ENCODE data around the gene CCDC91.

Gene CCDC91

GRCh38 chr12:28507033-28507432 lies 316.8 kb downstream of the CCDC91 start:
- Histone ChIP-seq H3K4me2 (ENCODE audit: low read length) (no peak overlapping the region), H3K4me3 (ENCODE audit: low read length) (no peak overlapping the region), H3K9ac (ENCODE audit: low read length) (no peak overlapping the region), H3K27me3 (ENCODE audit: low read depth, low read length) (no peaks in the 10 kb centered on the region), H4K20me1 (ENCODE audit: insufficient read depth, low read length) (no peaks in the 10 kb centered on the region), H3K4me1 (ENCODE audit: low read length) (no peaks in the 10 kb centered on the region), H3K9me3 (ENCODE audit: insufficient read depth, low read length) (no peaks in the 10 kb centered on the region), H2AFZ (ENCODE audit: low read depth, low read length) (no peak overlapping the region), H3K36me3 (replicated peaks; ENCODE audit: low read depth, low read length) (no peaks in the 10 kb centered on the region), H3K79me2 (ENCODE audit: low read length) (no peaks in the 10 kb centered on the region), H3K27ac (ENCODE audit: low read length) (no peak overlapping the region)
- TF ChIP-seq EZH2phosphoT487 (IDR thresholded peaks at IDR 0.05; ENCODE audit: low read depth): no peak
- no peak for TF ChIP-seq CTCF (IDR thresholded peaks at IDR 0.05; ENCODE audit: low read depth, low read length)

DNA sequence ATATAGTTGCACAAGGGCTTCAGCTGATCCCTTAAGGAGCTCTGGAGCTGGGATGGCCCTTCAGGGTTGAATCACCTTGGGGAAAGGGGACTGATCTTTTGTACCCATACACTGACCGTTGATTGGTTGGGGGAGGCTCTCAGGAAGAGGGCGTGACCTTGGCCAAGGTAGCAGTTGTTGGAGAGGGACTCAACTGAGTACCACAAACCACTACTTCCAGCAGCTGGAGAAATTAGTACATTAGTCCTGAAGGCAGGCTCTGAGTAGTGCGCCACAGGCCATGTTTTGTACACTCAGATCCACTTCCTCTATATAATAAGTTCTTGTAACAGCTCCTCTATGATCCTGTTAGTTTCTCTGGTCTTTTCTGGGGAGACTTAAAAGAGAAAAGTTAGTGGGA lies 317.6 kb downstream of the CCDC91 start:
- no peak overlapping the region for H3K27ac ChIP-seq (ENCODE audit: low read length)
- H3K9me3 ChIP-seq (ENCODE audit: insufficient read depth, low read length): no peaks in the 10 kb centered on the region
- no peak overlapping the region for H3K9ac ChIP-seq (ENCODE audit: low read length)
- H3K79me2 ChIP-seq (ENCODE audit: low read length): no peaks in the 10 kb centered on the region
- H3K4me3 ChIP-seq (ENCODE audit: low read length): no peak overlapping the region
- H3K4me2 ChIP-seq (ENCODE audit: low read length): no peak overlapping the region
- TF ChIP-seq EZH2phosphoT487 (IDR thresholded peaks at IDR 0.05; ENCODE audit: low read depth) (no peak), CTCF (IDR thresholded peaks at IDR 0.05; ENCODE audit: low read depth, low read length) (no peak)
- H4K20me1 ChIP-seq (ENCODE audit: insufficient read depth, low read length): no peaks in the 10 kb centered on the region
- H3K4me1 ChIP-seq (ENCODE audit: low read length): no peaks in the 10 kb centered on the region
- H2AFZ ChIP-seq (ENCODE audit: low read depth, low read length): no peak overlapping the region
- no peaks in the 10 kb centered on the region for H3K36me3 ChIP-seq (replicated peaks; ENCODE audit: low read depth, low read length)
- H3K27me3 ChIP-seq (ENCODE audit: low read depth, low read length): no peaks in the 10 kb centered on the region

DNA sequence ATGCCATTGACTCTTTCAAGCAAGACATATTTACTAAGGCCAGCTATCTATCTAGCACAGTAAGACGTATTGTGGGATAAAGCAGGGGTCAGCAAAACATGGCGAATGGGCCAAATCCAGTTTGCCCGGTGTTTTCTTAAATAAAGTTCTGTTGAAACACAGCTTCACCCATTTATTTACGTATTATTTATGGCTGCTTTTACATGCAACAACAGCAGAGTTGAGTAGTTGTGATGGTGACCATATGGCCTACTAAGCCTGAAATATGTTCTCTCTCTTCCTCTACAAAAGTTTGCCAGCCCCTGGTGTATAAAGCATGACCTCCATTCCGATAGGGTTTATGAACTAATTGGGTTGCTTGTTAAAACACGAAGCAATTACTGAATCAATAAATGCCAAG lies 322.1 kb downstream of the CCDC91 start:
- Histone ChIP-seq H3K79me2 (ENCODE audit: low read length) (no peaks in the 10 kb centered on the region), H3K4me3 (ENCODE audit: low read length) (no peak overlapping the region), H2AFZ (ENCODE audit: low read depth, low read length) (no peak overlapping the region), H3K36me3 (replicated peaks; ENCODE audit: low read depth, low read length) (no peaks in the 10 kb centered on the region), H3K9ac (ENCODE audit: low read length) (no peak overlapping the region), H3K27me3 (ENCODE audit: low read depth, low read length) (no peaks in the 10 kb centered on the region), H3K9me3 (ENCODE audit: insufficient read depth, low read length) (no peaks in the 10 kb centered on the region), H3K4me2 (ENCODE audit: low read length) (no peak overlapping the region), H3K4me1 (ENCODE audit: low read length) (no peaks in the 10 kb centered on the region), H4K20me1 (ENCODE audit: insufficient read depth, low read length) (no peaks in the 10 kb centered on the region), H3K27ac (ENCODE audit: low read length) (no peak overlapping the region)
- no peak for TF ChIP-seq CTCF (IDR thresholded peaks at IDR 0.05; ENCODE audit: low read depth, low read length)
- TF ChIP-seq EZH2phosphoT487 (IDR thresholded peaks at IDR 0.05; ENCODE audit: low read depth): no peak

DNA sequence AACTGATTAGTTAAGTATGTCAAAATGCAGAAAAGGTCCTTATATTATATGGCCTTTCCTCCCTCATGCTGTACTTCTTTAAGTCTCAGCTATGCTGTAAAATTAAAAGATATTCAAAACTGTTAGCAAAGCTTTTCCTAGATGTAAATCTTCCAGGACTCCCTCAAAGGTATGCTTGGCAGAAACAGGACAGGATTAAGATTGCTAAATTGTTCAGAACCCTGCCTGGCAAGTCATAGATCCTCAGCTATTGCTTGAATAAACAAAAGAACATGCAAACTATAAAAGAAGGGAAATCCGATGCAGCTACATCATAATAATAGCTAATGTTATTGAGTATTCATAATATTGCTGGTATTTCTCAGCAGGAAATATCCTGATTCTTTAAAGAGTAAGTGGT lies 322.6 kb downstream of the CCDC91 start:
- Histone ChIP-seq H3K27ac (ENCODE audit: low read length) (no peak overlapping the region), H3K27me3 (ENCODE audit: low read depth, low read length) (no peaks in the 10 kb centered on the region), H3K4me1 (ENCODE audit: low read length) (no peaks in the 10 kb centered on the region), H3K4me2 (ENCODE audit: low read length) (no peak overlapping the region), H3K36me3 (replicated peaks; ENCODE audit: low read depth, low read length) (no peaks in the 10 kb centered on the region), H3K9me3 (ENCODE audit: insufficient read depth, low read length) (no peaks in the 10 kb centered on the region), H3K4me3 (ENCODE audit: low read length) (no peak overlapping the region), H2AFZ (ENCODE audit: low read depth, low read length) (no peak overlapping the region), H3K9ac (ENCODE audit: low read length) (no peak overlapping the region), H4K20me1 (ENCODE audit: insufficient read depth, low read length) (no peaks in the 10 kb centered on the region), H3K79me2 (ENCODE audit: low read length) (no peaks in the 10 kb centered on the region)
- TF ChIP-seq EZH2phosphoT487 (IDR thresholded peaks at IDR 0.05; ENCODE audit: low read depth): no peak
- TF ChIP-seq CTCF (IDR thresholded peaks at IDR 0.05; ENCODE audit: low read depth, low read length): no peak
